Stimulated activated CD4-positive, alpha-beta T cell treated with anti-CD3 and anti-CD28 coated beads, TNF-alpha, amount 100 ng/mL, for 1 hour (primary cell): ENCODE results near the gene HES4.
A peak's percentile ranks its signal among the peaks of the same experiment; 100 is the strongest.

Experiments used
- DNase-seq, 3 donors: peaks; one replicate each; pipeline ENCODE4 v3.0.0-alpha.2; 2020; ENCODE audit warnings: low read depth in 3 of 3, low spot score in 1 of 3

Gene HES4

DNA sequence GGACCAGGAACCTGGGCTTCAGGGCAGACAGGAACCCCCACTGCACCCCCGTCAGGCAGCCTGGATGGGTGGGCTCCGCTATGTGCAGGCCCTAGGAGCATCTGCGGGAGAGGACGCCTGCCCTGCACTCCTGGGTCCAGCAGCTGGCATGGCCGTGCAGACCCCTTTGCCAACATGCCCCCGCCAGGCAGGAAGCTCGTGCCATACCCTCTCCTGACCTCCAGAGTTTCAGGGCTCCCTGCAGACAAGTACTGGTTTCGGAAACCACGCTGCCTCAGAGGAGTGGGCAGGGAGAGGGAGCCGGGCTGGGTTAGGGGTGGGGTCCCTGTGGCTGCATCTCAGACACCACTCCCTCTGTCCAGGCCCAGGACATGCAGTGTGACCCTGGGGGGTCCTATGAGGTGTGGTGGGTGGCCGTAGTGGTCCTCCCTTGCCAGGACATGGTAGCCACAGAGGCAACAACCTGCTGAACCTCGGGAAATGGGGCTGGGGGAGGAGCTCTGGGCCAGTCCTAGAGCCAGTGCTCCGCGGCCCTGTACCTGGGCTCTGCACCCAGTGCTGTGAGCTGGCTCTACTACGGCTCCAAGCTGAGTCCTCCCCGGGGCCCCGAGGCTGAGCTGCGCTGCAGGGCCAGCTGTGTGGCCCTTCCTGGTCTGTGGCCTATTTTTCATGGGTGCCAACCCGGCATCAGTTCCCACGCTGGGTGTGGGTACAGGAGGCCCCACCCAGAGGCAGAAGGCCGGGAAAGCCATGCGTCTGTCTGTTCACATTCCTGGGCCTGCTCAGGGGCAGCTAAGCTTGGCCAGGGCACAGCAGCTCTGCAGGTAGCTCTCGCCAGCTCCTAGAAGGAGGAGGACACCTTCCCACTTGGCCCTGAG lies 32.2 kb downstream of the HES4 start:
- DNase-seq, result no peak

DNA sequence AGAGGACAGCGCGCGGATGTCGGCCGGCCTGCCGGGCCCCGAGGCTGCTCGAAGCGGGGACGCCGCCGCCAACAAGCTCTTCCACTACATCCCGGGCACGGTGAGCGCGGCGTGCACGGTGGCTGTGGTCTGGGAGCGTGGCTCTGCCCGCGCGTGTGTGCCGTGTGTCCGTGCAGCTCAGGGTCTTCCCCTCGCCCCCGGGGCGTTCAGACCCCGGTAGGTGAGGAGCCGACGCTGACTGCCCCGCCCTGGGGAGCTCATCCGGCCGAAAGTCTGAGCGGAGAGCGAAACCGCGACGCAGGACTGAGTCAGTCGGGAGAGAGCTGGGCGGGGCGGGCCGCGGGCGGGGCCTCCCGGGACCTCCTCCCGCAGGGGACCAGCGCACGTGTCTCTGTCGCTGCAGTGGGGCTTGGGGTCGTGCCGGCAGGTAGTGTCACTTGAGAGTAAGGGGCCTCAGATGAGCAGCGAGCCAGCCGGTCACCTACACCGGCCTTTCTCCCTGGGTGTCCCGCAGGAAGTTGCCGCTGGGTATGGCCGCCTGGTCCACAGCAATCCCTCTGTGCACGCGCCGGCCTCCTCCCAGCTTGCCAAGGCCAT lies 33.1 kb downstream of the HES4 start:
- DNase-seq, result peak; percentile 40 to 80 (median 71)

DNA sequence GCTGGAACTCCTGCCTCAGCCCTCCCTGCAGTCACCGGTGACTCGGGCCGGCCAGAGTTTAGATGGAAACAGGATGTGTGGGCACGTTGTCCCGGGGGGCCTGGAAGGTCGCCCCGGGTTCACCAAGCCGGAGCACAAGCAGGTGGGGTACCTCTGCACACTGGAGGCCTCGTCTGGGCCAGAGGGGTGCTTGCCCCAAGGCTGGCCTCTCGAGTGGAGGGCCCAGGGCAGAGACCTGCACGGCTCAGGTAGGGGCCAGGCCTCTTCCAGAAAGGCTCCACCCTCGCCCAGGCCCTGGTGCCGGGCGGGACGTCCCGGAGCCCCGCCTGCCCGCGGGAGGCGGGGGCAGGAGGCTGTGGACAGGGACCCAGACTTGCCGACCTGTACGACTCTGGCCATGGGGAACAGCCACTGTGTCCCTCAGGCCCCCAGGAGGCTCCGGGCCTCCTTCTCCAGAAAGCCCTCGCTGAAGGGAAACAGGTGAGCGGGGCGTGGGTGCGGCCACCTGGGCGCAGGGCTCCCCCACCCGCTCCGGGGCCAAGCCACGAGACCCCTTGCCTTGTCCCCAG lies 33.7 kb downstream of the HES4 start, which contains the start of gene PLEKHN1:
TSS of gene PLEKHN1 (plus strand) at position 348 of the 569 bp plus-strand sequence. CDS start at position 398, 50 bp downstream.
- DNase-seq, result no peak

DNA sequence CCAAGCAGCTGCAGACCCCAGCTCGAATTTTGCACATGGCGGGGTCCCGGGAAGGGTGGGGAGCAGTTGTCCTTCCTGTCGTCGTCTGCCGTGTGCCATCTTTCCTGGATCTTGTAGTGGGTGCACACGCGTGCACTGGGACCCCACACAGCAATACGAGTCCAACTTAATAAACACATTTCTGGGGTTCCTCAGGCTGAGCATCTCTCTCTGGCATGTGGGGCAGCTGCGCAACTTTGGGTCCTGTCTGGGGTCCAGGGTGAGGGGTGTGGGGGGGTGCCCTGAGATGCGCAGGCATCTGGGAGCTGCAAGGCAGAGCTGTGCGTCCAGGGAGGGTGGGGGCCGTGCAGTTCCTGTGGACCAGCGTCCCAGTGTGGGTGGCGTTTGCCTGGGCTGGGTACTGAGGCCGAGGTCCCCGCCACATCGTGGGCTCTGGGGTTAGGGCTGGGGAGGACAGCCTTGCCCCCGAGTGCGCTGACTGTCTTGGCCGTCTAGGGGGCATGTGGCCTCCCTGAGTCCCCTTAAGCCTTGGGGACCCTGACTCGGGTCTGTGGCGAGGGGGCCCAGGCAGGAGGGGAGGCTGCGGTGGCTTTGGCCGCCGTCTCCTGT lies 34.3 kb downstream of the HES4 start:
- DNase-seq, result no peak

DNA sequence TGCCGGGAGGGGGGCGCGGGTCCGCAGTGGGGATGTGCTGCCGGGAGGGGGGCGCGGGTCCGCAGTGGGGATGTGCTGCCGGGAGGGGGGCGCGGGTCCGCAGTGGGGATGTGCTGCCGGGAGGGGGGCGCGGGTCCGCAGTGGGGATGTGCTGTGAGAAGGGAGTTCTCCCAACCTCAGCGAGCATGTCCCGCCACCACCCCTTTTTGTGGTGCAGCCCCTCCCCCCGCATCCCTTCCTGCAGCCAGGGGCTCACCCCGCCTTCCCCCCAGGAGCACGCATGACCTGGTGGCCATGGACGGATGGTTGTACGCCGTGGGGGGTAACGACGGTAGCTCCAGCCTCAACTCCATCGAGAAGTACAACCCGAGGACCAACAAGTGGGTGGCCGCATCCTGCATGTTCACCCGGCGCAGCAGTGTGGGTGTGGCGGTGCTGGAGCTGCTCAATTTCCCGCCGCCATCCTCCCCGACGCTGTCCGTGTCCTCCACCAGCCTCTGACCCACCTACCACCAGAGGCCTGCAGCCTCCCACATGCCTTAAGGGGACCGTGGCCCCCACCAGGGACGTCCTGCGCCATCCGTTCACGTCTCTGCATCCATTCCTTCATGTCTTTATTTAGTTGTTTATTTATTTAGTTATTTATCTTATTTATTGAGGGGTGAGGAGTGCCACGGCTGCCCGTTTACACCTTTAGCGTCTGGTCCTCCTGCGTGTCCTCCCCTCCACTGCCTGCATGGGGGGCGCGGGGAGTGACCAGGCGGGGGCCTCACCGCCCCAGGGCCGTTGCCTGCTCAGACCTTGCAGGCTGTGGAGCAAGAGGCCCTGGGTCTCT lies 35.0 kb downstream of the HES4 start:
- DNase-seq, result no peak

DNA sequence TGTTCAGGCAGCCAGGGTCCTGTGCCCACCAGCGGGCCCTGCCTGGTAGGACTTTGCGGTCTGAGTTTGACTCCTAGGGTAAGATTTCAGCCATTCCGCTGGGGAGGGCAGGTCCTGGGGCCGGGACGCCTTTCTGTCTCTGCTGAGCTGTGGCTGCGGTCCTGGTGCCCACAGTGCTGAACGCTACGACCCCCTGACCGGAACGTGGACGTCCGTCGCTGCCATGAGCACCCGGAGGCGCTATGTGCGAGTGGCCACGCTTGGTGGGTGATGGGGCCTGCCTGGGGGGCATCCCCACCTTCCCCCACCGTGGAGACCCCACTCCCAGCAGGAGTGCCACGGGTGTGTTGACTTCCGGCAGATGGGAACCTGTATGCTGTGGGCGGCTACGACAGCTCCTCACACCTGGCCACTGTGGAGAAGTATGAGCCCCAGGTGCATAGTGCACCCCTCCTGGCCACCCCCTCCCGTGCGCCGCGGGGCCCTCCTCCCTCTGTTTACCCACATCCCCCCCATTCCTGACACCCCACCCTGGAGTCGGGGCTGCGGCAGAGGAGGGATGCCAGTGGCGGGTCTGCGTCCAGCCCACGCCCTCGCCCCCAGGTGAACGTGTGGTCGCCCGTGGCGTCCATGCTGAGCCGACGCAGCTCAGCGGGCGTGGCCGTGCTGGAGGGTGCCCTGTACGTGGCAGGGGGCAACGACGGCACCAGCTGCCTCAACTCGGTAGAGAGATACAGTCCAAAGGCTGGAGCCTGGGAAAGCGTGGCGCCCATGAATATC lies 36.0 kb downstream of the HES4 start:
- DNase-seq, result no peak

DNA sequence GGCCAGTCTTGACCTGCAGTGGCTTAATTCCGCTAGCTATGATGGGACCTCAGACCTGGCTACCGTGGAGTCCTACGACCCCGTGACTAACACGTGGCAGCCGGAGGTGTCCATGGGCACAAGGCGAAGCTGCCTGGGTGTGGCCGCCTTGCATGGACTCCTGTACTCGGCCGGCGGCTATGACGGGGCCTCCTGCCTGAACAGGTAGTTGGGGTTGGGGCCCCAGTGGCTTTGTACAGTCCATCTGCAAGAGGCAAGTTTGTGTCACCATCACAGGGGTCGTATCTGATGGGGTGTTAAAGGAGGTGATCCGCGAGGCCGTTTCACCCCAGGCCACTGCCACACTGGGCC lies 36.6 kb downstream of the HES4 start:
- no peak for DNase-seq

DNA sequence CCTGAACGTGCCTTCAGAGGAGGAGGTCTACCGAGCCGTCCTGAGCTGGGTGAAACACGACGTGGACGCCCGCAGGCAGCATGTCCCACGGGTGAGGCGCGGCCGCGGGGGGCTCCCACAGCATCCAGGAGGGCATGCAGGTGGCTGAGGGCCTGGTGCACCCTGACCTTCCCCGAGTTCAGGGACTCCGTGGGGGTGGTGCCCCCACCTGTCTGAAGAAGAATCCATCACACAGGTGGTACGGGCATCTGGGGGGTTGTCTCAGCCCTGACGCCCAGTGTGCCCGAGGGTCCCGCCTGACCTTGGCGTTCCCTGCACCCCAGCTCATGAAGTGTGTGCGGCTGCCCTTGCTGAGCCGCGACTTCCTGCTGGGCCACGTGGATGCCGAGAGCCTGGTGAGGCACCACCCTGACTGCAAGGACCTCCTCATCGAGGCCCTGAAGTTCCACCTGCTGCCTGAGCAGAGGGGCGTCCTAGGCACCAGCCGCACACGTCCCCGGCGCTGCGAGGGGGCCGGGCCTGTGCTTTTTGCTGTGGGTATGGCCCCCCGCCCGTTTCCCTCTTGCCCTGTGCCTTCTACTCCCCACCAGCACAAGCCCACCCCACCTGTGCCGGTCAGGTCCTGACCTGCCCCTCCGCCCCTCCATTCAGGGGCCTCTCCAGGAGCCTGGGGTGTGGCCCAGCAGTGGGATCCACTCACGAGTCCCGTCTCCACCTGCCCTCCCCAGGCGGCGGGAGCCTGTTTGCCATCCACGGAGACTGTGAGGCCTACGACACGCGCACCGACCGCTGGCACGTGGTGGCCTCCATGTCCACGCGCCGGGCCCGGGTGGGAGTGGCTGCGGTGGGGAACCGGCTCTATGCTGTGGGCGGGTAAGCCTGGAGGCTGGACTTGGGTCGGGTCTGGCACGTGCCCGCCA lies 37.3 kb downstream of the HES4 start:
- no peak for DNase-seq

DNA sequence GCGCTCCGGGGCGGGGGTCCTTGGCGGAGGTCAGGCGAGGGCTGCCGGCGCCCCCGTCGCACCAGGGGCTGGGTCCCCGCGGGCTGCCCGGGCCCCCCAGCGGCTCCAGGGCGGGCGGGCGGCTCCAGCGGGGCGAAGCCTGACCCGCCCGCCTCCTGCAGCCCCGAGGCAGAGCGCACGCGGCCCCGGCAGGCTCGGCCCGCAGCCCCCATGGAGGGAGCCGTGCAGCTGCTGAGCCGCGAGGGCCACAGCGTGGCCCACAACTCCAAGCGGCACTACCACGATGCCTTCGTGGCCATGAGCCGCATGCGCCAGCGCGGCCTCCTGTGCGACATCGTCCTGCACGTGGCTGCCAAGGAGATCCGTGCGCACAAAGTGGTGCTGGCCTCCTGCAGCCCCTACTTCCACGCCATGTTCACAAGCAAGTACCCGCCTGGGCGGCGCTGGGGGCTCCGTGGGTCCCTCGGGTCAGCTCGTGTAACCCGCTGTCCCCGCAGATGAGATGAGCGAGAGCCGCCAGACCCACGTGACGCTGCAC lies 38.7 kb downstream of the HES4 start:
- no peak for DNase-seq

DNA sequence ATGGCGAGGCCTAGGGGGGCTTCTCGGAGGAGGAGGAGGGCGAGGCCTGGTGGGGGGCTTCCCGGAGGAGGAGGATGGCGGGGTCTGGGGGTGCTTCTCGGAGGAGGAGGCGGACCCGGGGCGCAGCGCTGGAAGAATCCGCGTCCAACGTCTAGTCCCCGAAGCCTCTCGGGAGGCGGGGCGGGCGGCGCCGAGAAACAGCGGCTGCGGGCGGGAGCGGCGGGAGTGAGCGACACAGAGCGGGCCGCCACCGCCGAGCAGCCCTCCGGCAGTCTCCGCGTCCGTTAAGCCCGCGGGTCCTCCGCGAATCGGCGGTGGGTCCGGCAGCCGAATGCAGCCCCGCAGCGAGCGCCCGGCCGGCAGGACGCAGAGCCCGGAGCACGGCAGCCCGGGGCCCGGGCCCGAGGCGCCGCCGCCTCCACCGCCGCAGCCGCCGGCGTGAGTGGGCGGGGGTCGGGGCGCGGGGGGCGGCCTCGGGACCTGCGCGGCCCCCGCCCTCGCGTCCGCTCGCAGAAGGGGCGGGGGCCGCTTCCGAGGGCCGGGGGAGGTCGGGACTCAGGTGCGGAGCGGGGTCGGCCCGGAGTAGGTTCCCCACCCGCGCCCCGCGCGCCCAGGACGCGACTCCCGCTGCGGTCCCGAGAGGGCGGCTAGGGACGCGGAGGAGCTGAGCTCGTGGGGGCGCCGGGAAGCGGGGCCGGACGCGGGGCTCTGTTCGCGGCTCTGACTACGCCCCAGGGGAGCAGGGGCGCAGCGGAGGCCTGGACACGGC lies 39.4 kb downstream of the HES4 start, which contains the start of gene KLHL17:
TSS of gene KLHL17 (plus strand) at position 222 of the 769 bp plus-strand sequence. CDS start at position 332, 110 bp downstream.
- peak; percentile 30 to 76 (median 49) for DNase-seq

DNA sequence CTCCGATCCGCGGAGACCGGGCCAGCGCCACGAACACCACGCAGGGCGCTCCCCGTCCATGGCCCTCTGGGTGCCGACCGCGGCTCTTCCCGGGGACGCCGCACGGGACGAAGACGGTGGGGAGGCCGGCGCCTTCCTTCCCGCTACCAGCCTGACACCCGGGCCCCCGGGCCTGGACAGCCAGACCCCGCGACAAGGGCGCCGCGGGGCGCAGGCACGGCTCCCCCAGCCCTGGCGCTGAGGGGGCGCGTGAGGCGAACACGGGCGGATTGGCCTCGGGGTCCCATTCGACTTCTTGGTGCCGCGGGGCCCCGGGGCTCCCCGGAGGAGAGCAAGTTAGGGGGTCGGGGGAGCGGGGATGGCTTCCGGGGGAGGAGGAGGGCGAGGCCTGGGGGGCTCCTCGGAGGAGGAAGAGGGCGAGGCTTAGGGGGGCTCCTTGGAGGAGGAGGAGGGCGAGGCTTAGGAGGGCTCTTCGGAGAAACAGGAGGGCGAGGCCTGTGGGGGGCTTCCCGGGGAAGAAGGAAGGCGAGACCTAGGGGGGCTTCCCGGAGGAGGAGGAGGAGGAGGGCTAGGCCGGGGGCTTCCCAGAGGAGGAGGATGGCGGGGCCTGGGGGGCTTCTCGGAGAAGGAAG lies 40.0 kb downstream of the HES4 start:
- DNase-seq, result no peak

DNA sequence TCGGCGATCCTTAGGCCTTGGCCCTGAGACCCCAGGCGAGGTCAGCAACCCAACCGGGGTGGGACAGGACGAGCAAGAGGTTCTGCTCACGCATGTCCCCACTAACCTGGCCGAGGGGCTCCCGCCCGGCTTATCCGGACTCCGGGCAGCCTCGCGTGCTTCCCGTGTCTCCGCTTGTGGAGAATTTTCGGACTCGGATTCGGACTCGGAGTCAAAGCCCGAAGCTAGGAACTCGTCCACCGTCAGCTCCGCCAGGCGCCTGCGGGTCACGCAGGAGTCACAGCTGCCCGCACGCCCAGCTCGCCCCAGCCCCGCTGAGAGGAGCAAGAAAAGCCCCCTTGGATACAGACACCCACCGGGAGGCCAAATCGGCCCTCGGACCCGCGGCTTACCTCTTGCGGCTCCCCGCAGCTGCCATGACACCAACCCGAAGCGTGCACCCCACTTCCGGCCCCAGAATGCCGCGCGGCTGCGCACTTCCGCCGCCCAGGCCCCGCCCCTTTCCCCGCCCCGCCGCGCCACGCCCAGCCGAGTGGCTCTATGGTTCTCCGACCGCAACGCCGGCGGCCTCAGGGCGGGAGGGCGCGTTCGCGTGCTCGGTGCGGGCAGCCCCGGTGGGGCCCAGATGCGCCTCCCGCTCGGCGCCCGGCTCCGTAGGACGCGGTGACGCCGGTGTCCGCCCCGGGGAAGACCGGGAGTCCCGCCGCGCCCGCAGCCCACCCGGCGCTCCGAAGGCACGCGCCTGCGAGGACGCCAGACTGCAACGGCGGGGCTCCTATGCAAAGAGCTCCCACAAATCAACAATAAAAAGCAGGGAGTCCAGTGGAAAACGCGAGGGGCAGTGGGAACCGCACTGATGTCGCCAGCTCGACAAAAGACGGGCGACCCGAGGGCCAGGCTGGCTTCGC lies 40.8 kb downstream of the HES4 start, which contains the start of gene NOC2L:
TSS of gene NOC2L (minus strand) at position 434 of the 908 bp plus-strand sequence. CDS start at position 418, 16 bp downstream.
- DNase-seq, result peak; percentile 86 to 99 (median 97)

DNA sequence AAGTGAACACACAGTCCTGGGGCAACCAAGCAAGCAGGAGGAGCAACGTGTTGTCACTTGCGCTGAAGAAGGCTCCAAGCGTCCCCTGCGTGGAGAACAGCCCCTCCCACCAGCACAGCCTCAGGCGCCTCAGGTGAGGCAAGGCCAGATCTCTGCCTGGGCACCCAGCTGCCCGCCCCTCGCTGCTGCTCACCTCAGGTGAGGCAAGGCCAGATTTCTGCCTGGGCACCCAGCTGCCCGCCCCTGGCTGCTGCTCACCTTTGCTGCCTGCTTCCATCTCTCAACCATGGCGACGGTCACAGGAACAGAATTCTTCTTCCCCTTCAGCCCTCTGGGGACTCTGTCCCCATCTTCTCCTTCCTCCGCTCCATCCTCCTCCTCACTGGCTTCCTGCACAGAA lies 43.3 kb downstream of the HES4 start:
- DNase-seq, result no peak

DNA sequence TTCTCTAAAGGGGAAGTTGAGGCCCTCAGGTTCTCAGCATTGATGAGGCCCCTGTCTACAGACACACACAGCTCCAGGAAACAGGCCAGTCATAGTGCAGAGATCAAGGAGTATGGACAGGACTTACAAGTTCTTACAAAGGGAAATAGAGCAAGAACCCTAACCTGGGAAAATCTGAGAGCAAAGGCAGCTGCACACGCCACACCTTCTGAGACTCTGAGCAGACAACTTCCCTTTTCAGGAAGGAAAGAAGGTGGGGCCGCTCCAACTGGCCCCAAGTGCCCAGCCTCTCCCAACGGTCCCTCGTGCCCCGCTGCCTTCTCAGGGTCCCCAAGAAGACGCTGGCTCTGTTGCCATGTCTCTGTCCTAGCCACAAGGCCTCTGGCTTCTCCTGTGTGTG lies 44.4 kb downstream of the HES4 start:
- DNase-seq, result no peak

DNA sequence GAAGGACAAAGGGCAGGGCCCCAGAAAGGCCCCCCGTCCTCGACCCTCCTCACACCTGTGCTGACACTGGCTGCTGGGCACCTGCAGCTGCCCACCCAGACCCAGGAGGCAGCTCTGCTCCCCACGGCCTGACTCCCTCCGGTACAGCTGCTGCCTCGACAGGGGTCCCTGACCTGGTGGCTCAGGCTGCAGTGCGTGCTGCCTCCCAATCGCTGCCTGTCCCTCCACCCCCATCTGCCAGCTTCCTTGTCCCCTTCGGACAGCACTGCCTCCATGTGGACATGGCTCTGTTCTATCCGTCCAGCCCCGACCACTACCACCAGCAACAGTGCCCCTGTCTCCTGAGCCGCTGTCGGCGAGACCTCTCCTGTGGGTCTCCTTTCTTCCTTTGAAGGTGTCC lies 45.0 kb downstream of the HES4 start:
- no peak for DNase-seq
